PC-9 (cell line): Measurements from ENCODE around the gene UST.

Experiments
- CTCF ChIP-seq: fragments of 200-600 bp; sonication (generic); conservative IDR thresholded peaks from 2 replicates; pipeline ENCODE4 v1.6.1; 2017; ENCODE audit warnings: mixed run types, antibody characterized with exemption, mild to moderate bottlenecking, moderate library complexity
- EZH2 ChIP-seq: fragments of 200-600 bp; sonication (generic); IDR thresholded peaks from 2 replicates; pipeline ENCODE4 v1.8.0; 2017; ENCODE audit warnings: antibody characterized with exemption, low read depth

- no peak for TF ChIP-seq CTCF
- no peak for TF ChIP-seq EZH2
Observed at GRCh38 chr6:149025061-149025460, 278.2 kb downstream of the UST start.
